ENCODE data around the gene A1BG. TPM values are rescaled to one million over a fixed set of nuclear protein-coding genes. Genes with fewer than 3 reads are reported as not detected.

The A1BG gene
- total RNA-seq, 1 experiment from 2014 or later, result 1.9 TPM

DNA sequence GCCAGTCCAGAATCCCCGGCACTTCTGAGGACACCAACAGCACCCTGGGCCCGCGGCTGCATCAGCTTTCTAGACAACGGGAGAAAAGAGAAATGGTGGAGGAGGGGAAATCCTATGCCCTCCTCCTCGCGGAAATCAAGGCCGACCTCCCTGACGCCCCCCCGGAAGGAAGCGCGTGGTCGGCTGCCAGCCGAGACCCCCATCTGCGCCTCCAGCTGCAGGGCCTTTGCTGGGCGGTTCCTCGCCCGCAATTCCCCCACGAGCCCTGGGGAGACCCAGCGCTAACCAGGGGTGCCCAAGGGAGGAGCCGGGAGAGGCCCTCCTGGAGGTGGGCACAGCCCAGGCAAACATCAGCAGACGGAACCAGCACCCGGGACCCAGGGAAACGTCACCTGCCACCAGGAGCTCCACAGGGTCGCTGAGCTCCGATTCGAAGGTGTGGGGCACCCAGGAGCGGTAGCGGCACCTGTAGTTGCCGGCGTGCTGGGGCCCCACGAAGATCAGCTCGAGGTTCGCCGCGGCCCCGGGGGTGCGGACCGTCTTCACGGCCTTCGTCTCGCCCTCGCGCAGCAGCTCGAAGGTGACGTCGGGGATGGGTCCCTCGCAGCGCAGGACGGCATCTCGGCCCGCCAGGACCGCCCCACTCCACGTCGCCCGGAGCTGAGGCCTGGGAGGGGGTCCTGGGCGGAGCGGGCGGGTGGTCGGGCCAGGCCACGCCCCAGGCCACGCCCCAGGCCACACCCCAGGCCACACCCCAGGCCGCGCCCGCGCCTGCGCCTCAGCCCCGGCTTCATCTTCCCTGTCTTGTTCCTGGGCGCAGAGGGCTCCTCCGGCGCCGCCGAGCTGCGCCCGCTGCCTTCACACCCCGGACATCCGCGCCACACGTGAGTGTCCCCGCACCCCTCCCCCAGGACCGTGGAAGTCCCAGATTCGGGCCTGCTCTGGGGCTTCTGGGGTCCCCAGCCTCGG is 6.0 kb downstream of the A1BG start:
- H3K27me3 ChIP-seq (ENCODE audit: low read length), result peaks cover 26% of the 10 kb centered on the region
- ChIA-PET POLR2A (ENCODE audit: unreplicated experiment) (no interaction called here), CTCF (no interaction called here)
- no peaks in the 10 kb centered on the region for H3F3A ChIP-seq (ENCODE audit: low read length, unreplicated experiment)
- BruUV-seq (replicated peaks), result no TSS peak
- H3K4me1 ChIP-seq (ENCODE audit: insufficient read depth, low read length), result no peaks in the 10 kb centered on the region
- H3K79me2 ChIP-seq (ENCODE audit: low read length), result no peaks in the 10 kb centered on the region
- peak; percentile 54 for ATAC-seq
- TF ChIP-seq, protein P1, sequence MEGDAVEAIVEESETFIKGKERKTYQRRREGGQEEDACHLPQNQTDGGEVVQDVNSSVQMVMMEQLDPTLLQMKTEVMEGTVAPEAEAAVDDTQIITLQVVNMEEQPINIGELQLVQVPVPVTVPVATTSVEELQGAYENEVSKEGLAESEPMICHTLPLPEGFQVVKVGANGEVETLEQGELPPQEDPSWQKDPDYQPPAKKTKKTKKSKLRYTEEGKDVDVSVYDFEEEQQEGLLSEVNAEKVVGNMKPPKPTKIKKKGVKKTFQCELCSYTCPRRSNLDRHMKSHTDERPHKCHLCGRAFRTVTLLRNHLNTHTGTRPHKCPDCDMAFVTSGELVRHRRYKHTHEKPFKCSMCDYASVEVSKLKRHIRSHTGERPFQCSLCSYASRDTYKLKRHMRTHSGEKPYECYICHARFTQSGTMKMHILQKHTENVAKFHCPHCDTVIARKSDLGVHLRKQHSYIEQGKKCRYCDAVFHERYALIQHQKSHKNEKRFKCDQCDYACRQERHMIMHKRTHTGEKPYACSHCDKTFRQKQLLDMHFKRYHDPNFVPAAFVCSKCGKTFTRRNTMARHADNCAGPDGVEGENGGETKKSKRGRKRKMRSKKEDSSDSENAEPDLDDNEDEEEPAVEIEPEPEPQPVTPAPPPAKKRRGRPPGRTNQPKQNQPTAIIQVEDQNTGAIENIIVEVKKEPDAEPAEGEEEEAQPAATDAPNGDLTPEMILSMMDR (conservative IDR thresholded peaks at IDR 0.05; ENCODE audit: low read depth, low read length), result no peak
- peak overlapping the region; percentile 79 for H3K4me2 ChIP-seq (ENCODE audit: low read length)
- intact Hi-C loops (cut with micrococcal nuclease), result no loop called here
- no peaks in the 10 kb centered on the region for H3K36me3 ChIP-seq (ENCODE audit: low read depth, low read length)
- H3K9me3 ChIP-seq (ENCODE audit: low read length), result no peaks in the 10 kb centered on the region
- no peak for DNase-seq
- H4K20me1 ChIP-seq (ENCODE audit: low read length), result no peaks in the 10 kb centered on the region
- H3K27ac ChIP-seq (ENCODE audit: low read length), result no peak overlapping the region
- H3K9ac ChIP-seq (ENCODE audit: low read length), result no peak overlapping the region
- peak overlapping the region; percentile 76 for H2AFZ ChIP-seq (ENCODE audit: low read length)
- no peaks in the 10 kb centered on the region for H3K9me2 ChIP-seq (replicated peaks; ENCODE audit: low read length)
- H3K4me3 ChIP-seq (ENCODE audit: low read length), result peak overlapping the region; percentile 62

DNA sequence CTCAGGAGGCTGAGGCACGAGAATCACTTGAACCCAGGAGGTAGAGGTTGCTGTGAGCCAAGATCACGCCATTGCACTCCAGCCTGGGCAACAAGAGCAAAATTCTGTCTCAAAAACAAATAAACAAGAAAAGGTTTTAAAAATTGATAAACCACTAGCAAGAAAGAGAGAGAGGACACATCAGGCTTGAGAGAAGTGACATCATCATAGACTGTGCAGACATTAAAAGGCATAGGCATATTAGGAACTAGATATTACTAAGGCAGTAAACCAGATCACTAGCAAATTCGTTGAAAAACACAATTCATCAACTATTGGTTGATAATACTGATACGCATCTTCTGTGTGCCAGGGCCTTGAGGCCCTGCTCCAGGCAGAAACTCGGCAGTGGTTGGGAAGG is 7.7 kb downstream of the A1BG start:
- TF ChIP-seq EZH2phosphoT487 (IDR thresholded peaks at IDR 0.05; ENCODE audit: borderline replicate concordance, low read length) (no peak), EZH2 (IDR thresholded peaks at IDR 0.05; ENCODE audit: low read length, unreplicated experiment) (no peak)
- TF ChIP-seq, protein P1 (conservative IDR thresholded peaks at IDR 0.05; ENCODE audit: low read depth, low read length), result no peak
- Histone ChIP-seq H3K36me3 (ENCODE audit: low read depth, low read length) (no peaks in the 10 kb centered on the region), H3K27me3 (ENCODE audit: low read length) (peaks cover 20% of the 10 kb centered on the region), H3K4me1 (ENCODE audit: insufficient read depth, low read length) (no peaks in the 10 kb centered on the region), H4K20me1 (ENCODE audit: low read length) (no peaks in the 10 kb centered on the region), H3K79me2 (ENCODE audit: low read length) (no peaks in the 10 kb centered on the region), H3K4me3 (ENCODE audit: low read length) (no peak overlapping the region), H3K9ac (ENCODE audit: low read length) (no peak overlapping the region), H3K27ac (ENCODE audit: low read length) (no peak overlapping the region), H3K4me2 (ENCODE audit: low read length) (no peak overlapping the region), H2AFZ (ENCODE audit: low read length) (no peak overlapping the region), H3K9me3 (ENCODE audit: low read length) (no peaks in the 10 kb centered on the region), H3F3A (ENCODE audit: low read length, unreplicated experiment) (no peaks in the 10 kb centered on the region), H3K9me2 (replicated peaks; ENCODE audit: low read length) (no peaks in the 10 kb centered on the region)
- intact Hi-C loops (cut with micrococcal nuclease), result no loop called here
- no TSS peak for BruUV-seq (replicated peaks)
- ChIA-PET CTCF (no interaction called here), POLR2A (ENCODE audit: unreplicated experiment) (no interaction called here)
- DNase-seq (no peak), ATAC-seq (no peak)

Measured in PC-3 (cell line).